Measurements from ENCODE around the gene SMIM45.

Gene SMIM45

DNA sequence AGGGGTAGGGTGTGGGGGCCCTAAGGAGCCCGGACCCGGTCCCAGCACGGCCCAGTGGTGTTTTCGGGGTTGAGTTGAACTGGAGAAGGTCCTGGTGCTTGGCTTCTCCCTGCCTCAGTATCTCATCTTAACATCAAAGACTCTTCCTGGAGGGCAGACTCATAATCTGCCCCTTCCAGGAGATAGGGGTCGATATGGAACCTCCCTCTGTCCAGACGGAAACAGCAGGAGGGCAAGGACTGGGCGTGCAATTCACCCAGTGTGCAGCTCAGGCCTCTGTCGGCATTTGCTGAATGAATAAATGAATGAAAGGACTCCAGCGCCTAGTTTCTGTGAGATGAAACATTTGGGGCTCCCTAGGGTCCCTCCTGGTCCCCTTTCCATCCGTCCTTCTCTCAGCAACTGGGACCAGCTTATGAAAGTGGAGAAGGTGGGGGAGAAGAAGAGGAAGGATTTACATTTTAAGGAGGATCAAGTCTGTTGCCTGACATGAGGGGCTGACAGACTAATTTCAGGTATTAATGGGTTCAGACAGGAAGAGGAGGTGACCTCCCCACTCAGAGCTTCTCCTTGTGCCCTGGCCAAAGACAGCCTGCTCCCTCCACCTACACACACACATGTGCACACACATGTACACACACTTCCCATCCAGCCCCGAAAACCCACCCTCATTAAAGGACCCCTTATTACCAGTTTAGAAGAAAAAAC, 36.0 kb upstream of the SMIM45 start:
- no peak for DNase-seq

DNA sequence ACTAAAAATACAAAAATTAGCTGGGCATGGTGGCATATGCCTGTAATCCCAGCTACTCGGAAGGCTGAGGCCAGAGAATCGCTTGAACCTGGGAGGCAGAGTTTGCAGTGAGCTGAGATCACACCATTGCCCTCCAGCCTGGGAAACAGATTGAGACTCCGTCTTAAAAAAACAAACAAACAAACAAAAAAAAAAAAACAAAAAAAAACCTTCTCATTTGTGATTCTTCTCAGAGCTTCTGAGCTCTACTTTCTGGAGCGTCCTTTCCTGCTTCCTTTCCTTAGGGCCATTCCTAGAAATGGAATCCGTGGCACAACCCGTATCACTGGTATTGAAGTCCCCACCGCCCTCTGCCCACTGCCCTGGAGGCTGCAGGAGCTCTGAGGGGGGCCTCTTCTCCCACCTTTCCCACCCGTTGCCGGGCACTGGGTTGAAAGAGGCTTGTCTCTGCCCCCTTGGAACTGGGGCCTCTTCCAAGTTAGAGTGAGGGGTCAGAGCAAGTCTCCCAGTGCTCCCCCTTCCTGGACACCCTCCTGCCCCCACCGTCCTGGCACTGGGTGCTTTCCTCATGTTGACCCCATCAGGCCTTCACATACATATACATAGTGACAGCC, 35.1 kb upstream of the SMIM45 start:
- no peak for DNase-seq

DNA sequence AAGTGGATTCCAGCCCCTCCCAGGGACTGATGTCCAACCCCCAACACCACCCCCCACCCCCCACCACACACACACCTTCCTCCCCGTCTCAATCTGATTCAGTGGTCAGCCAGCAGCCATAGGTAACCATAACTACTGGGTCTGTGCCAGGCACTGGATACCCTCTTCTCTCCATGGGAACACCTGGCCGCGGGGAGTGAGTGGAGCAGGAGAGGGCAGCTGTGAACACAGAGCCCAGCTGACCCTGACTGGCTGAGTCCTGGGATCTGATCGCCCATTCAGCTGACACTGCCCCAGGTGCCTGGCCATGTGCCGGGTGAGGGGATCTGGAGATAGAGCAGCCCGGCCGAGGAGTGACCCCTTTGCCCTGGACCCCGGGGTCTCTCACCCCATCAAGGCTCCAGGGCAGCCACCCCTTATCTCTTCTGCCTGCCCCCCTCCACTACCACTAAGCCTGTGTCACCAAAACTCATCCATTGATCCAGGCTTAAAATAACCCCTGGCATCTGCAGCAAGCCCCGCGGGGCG, 34.5 kb upstream of the SMIM45 start:
- DNase-seq = no peak

DNA sequence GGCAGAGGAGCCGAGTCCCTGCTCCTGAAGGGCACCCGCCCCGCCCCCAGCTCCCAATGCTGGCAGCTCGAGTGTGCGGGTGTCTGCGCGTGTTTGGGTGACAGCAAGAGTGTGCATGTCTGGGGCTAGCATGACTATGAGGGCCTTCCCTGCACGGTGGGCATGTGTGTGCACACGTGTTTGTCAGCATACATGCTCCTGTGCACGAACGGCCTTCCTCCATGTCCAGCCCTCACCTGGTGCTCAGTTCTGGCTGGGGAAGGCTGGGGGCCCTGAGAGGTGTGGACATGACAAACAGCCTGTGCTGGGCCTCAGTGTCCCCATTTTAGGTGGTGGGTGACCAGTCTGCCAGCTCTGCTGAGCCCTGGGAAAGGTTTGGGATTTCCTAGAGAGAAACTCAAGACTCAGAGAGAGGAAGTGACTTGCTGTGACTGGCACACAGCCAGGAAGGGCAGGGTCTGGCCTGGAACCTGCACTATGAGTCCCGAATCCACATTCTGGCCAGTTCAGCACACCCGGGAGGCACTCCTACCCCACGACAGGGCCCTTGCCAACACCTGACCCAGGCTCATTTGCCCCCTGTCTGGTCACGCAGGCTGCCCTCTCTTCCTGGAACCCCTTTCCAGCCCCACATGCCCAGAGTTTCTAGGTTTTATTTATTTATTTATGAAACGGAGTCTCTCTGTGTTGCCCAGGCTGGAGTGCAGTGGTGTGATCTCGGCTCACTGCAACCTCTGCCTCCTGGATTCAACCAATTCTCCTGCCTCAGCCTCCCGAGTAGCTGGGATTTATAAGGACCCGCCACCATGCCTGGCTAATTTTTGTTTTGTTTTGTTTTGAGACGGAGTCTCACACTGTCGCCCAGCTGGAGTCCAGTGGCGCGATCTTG, 33.8 kb upstream of the SMIM45 start:
- no peak for DNase-seq

DNA sequence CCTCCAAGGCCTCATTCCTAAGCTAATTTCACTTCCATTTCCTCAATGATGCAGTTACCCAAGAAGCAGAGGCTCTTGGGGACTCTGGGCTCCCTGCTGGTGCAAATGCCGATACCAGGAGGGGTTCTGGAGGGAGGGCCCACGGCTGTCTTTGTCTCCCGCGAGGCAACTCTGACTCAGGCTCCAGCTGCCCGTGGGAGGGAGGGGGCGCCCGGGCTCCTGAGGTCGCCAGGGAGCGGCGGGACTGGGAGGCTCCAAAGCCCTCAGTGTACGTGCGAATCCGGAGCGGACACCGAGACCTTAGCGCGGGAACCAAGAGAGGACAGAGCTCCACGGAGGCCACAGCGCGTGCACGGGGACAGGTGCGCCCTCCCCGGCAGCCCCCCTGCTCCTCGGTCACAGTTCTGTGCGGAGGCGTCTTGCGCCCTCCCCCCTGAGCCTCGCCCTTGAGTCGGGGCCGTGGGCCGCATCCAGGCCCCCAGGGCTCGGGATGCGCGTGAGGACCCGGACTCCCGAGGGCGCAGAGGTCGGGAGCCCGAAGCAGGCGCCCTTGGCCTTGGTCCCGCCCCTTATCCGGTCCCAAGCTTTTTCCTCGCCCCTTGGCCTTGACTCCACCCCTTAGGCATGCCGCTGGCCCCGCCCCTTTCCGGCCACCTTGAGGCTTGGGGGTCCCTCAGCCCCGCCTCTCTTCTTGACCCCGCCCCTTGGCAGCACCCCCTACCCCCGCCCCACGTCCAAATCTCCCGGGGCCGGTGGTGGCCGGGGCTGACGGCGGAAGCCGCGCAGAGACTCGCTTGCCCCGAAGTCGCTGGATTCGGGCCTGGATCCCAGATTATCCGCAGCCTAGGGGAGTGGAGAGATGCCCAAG, 32.4 kb upstream of the SMIM45 start:
- peak; percentile 51 for DNase-seq

DNA sequence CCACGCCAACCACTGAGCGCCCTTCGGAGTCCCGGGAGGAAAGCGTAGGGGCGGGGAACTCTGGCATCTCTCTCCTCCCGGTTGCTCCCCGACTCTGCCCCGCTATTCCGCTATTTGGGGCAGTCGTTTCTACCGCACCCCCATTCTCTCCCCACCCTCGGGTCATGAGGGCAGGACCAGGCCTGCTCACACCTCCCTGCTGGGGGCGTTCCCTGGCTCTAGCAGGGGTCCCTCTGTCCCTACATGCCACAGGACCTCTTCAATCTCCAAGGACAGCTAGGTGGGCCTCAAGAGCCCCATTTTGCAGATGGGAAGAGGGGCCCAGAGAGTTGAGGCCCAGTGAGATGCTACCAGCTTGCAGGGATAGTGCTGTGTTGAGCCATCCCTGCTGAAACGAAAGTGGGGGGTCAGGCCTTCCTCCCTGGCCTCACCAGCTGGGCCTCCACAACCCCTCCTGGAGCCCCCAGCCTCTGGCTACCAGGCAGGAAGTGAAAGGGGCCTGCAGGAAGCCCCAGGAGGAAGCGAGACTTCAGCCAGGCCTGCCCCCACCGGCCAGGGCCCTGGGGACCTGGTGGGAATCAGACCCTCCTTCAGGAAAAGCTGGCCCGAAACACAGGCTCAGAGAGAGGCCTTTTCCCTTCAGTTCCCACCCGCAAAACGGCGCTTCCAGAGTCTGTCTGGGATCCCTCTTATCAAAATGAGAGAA, 31.5 kb upstream of the SMIM45 start:
- DNase-seq = no peak

DNA sequence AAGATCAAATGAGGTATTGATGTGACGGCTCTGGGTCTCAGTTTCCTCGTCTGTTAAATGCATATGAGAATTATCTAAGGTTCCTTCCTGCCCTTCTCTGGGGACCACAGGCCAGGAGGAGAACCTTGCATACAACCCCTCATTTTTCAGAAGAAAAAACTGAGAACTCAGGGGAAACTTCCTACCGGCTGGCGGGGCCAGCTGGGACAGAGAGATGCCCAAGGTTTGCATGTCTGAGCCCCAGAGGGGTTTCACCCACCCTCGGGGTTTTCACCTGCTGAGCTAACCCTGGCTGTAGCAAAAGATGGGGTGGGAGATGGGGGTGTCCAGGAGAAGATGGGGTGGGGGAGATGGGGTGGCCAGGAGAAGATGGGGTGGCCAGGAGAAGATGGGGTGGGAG, 29.6 kb upstream of the SMIM45 start:
- DNase-seq = no peak

DNA sequence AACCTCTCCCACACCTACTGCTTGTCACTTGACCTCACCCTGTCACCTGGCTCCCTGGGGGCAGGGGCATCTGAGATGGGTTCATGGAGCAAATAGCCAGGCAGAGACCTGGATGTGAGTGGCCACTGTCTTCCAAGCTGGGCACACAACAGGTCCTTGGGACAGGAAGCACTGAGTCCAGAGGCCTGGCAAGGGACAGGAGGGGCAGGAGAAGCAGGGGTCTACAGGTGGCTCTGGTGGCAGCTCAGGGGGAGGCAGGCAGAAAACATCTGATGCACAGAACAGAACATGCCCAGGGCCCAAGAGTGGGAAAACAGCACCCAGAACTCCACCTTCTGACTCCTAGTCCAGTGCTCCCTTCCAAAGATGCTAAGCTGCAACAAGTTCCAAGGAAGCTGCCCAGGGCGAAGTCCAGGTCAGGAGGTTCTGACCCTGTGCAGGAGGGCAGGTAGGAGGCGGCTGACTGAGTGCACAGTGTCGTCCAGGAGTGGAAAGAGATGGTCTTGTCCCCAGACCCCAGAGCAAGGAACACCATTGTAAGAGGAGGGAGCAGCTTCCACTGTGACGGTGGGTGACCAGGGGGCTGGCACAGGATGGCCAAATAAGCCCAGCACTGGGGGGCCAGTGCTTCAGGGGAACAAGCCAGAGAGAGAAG, 28.9 kb upstream of the SMIM45 start:
- no peak for DNase-seq

DNA sequence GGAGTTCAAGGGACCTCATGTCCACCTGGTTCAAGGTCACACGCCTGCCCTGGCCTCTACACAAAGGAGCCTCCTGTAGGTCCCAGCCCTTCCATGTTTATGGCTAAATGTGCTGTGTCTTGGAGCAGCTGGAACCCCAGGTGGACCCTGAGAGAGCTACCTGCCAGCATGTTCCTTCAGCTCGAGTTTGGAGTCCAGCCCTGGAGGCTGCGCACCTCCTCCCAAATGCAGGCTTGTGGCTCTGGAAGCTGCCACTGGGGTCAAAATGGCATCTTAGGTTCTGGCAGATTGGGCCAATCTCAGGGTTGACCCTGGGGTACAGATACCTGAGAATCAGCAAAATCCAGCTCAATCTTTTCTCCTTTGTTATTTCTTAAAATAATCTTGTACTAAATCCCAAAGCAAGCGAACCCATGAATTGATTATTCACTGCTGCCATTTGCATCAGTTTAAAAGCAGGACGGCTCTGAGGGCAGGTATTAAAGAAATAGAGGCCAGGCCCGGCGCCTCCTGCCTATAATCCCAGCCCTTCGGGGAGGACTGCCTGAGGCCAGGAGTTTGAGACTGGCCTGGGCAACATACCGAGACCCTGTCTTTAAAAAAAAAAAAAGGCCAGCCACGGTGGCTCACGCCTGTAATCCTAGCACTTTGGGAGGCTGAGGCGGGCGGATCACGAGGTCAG, 28.2 kb upstream of the SMIM45 start:
- DNase-seq = no peak

DNA sequence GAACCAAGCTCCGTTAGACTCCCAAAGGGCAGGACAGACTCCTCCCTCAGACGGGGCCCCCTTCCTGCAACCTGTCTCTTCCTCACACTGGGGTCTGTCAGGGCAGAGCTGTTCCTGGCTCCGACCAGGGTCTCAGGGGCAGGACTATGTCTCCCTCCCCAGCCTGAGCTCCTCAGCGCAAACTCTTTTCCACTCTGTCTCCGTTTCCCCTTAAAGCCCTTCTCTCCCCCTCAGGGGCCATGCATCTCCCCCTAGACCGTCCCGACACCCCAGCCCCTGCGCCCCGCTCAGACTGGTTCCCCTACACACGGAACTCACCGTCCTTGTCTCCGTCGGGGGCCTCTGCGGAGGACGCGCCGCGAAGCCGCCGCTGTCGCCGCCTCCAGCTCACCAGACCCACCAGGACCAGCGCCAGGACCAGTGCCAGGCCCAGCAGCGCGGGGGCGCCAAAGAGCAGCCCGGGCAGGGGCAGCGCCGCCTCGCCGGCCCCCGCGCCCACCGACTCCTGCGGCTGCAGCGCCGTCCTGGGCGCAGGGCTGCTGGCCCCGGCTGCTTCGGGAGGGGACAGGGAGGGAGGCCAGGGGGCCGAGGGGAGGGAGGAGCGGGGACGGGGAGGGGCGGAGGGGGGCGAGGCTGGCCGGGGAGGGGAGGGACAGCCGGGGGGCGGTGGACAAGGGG, 26.0 kb upstream of the SMIM45 start:
- DNase-seq = peak; percentile 62

DNA sequence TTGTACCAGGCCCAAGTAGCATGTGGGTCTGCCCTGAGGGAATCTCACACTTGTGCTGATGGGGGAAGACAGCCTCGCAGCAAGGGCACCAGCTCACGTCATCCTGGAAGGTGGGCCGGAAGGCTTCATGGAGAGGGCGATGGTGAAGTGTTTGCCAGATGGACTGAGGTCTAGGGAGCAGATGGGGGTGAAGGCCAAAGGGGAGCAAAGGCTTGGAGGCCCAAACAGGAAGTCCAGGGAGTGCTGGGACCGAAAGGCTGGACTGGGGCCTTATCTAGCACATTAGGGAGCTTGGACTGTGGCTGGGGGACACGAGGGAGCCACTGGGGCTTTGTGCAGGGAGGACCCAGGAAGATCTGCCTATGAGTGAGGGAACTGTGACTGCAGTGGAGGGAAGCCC, 24.1 kb upstream of the SMIM45 start:
- DNase-seq = no peak

DNA sequence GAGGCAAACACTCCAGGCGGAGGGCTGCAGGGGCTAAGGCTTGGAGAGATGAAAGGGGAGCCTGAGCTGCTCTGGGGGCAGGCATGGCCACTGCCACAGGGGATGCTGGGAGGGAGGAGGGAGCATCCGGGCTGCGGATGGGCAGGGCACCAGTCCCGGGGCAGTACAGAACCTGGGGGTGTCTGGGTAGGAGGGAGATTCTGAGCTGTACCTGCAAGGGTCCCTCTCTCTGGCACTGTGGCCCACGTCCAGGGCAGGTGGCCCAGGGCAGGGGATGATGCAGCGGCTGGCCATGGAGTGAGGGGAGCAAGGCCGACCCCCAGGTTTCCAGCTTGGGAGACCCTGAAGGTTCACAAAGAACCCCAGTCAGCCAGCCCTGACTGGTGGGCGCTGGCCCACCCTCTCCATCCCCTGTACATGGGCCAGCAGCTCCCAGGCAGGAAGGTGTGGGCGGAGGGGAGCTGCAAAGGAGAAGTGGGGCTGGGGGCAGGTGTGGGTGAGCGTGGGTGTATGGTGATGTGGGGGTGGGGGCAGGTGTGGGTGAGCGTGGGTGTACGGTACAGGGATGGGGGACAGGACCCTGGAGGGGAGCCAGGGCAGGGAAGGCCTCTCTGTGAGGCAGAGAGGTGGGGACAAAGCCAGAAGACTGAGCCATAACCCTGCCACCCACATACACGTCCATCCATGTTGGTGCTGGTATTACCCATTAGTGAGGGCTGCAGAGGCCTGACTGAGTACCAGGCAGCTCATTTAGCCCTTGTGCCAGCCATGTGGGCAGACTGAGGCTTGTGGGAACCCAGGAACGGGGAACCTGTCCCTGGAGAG, 23.1 kb upstream of the SMIM45 start:
- DNase-seq = no peak

DNA sequence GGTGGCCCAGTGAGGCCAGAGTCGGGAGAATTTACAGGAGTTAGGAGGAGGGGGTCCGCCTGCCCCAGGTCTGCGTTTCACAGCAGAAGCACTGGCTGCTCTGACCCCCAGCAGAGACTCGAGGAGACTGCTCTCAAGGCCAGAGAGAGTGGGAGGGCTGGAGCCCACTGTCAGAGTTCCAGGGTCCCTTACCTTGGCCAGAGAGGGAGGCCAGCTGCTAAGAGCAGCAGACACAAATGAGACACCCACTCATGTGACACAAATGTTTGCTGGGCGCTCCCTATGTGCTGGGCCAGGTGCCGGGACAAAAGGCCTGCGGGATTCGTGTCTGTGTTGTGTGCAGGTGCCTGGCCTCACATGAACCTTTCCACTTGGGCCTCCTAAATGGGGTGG, 22.5 kb upstream of the SMIM45 start:
- no peak for DNase-seq

DNA sequence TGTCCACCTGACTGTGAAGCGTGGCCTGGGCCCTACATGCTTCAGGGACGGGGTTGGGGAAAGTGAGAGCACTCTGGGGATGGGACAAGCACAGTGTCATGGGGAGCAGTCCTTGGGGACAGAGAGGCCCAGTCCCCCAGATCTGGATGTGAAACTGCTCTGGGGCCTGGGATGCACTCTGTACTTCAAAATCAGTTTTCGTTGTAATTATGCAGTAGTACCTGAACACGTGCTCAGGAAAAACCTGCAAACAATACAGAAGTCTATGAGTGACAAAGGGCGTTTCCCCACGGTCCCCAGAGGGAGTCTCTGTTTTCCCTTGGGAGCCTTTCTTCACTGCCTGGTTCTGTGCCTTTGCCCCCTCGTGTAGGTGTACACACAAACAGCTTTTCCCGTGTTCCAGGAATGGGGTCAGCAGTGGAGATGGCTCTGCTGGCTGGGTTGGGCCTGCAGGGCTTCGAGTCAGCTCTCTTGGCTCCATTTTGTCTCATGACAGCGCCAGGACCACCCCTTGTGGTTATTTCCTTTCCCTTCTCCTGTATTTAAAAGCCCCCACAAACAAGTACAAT, 20.2 kb upstream of the SMIM45 start:
- no peak for DNase-seq

DNA sequence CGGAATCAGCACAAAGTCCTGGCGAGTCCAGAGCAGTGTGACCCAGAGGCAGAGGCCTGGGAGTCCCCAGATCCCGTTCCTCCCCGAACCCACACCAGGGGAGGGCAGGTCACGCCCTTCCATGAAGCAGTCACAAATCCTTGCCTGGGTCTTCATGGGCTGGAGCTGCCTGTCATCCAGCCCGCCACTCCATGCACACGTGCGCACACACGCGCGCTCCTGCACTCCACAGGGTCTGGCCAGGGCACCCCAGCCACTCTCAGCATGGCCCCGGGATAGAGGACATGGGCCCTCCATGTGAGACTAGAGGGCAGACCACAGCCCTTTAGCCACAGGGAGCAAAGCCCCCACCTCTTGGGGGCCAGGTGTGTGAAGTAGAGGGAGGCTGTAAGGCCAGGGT, 19.6 kb upstream of the SMIM45 start:
- no peak for DNase-seq

DNA sequence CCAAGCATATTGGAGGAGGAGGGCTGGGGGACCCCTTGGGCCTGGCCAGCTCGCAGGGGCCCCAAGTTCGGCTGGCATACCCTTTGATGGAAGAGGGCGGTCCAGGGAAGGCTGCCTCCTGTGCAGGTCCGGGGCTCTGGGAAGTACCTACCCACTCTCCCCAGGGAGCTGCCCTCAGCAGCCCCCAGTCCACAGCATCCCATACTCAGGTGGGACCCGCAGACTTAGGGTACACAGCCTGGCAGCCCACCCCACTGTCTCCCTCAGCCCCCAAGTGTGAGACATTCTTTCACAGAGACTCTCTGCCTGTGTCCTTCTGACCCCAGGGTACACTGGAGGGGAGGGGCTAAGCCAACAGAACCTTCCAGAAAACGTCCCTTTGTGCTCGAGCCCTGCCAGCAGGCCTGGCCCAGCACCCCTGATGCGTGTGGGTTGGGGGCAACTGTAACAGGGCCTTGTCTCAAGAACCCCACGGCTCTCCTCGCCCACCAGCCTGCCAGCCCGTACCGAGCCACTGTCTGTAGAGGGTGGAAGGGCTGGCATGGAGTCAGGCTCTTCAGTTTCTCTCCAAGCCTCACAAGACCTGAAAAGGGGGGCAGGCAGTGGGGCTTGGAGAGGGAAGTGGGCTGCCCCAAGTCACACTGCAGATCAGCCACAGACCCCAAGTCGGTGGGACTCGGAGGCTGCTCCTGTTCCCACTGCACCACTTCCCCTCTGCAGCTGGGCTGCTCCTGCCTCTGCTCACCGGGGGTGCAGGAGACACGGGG, 18.4 kb upstream of the SMIM45 start:
- no peak for DNase-seq

DNA sequence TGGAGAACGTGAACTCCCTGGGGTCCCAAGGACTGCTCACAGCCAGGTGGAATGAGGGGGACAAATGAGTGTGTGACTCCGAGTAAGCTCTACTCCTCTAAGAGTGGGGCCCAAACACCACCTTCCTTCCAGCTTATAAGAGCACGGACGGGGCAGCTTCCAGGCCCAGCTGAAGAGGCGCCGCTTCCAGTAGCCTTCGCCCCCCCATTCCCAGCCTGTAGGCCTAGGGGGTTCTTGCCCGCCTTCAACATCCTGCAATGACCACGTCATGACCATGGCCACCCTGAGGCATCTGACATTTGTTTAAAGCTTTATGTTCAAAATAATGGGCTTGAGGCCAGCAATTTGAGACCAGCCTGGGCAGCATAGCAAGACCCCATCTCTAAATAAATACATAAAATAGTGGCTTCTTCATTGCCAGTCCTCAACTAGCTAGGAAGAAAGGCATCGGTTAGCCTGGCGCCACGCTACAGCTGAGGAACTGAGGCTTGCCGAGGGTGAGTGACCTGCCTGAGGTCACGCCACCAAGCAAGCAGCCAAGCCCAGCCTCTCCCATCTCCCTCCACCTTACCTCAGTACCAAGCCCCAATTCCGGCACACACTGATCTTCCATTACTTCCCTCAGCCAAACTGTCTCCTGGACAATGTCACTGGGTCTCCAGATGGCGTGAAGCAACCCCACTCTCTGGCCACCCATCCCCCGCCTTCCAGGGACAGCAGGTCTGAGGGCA, 17.5 kb upstream of the SMIM45 start:
- DNase-seq = no peak

DNA sequence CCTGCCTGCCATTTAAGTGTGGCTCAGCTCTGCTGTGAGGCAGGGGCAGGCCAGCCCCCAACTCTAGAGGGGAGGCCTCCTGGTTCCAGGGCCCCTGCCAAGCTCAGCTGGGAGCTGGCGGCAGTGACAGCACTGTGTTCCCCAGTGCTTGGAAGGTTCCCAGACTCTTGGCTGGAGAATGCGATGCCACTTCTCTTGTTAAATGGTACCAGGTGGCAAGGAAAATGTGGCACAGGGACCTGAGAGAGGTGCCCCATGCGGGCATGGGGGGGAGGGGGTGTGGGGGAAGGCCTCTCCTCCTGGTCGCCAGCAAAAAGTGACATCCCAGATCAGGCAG, 17.0 kb upstream of the SMIM45 start:
- DNase-seq = no peak

Data from activated T-cell treated with anti-CD3 and anti-CD28 coated beads for 4 hours (primary cell).